GM21825 (cell line): ENCODE data around the gene JAML.
A peak's percentile ranks its signal among the peaks of the same experiment; 100 is the strongest.

Experiments
- ATAC-seq: cut with Tn5 transposase; IDR thresholded peaks from one replicate; pipeline ENCODE4 v1.9.1; 2021; ENCODE audit warnings: mild to moderate bottlenecking, moderate library complexity; ENCODE audit not compliant: unreplicated experiment

JAML gene

GRCh38 chr11:118217575-118217974 lies 7.2 kb downstream of the JAML start:
- no peak for ATAC-seq

- ATAC-seq: peak; percentile 58
These were observed 8.0 kb downstream of the JAML start for GRCh38 chr11:118216621-118217481.

GRCh38 chr11:118215765-118216164 lies 9.0 kb downstream of the JAML start:
- ATAC-seq: no peak

GRCh38 chr11:118215262-118215661 lies 9.5 kb downstream of the JAML start:
- ATAC-seq: no peak

GRCh38 chr11:118214210-118214914 lies 10.4 kb downstream of the JAML start:
- no peak for ATAC-seq

GRCh38 chr11:118213781-118214180 lies 11.0 kb downstream of the JAML start:
- no peak for ATAC-seq

GRCh38 chr11:118213201-118213600 lies 11.6 kb downstream of the JAML start:
- ATAC-seq: no peak

- ATAC-seq: no peak
These were observed 12.0 kb downstream of the JAML start for GRCh38 chr11:118212781-118213191.

GRCh38 chr11:118212131-118212725 lies 12.6 kb downstream of the JAML start:
- ATAC-seq: no peak

- ATAC-seq: no peak
These were observed 13.8 kb downstream of the JAML start for GRCh38 chr11:118211006-118211405.

- ATAC-seq: no peak
These were observed 14.5 kb downstream of the JAML start for GRCh38 chr11:118210323-118210722.

- no peak for ATAC-seq
These were observed 15.8 kb downstream of the JAML start for GRCh38 chr11:118209033-118209432.

- ATAC-seq: no peak
These were observed 17.7 kb downstream of the JAML start for GRCh38 chr11:118207079-118207478.

GRCh38 chr11:118206391-118207031 lies 18.3 kb downstream of the JAML start:
- no peak for ATAC-seq

GRCh38 chr11:118205606-118206378 lies 19.0 kb downstream of the JAML start:
- no peak for ATAC-seq

GRCh38 chr11:118202599-118203422 lies 22.0 kb downstream of the JAML start:
- no peak for ATAC-seq

GRCh38 chr11:118201966-118202365 lies 22.8 kb downstream of the JAML start:
- ATAC-seq: no peak

- ATAC-seq: no peak
These were observed 23.7 kb downstream of the JAML start for GRCh38 chr11:118200901-118201680.

GRCh38 chr11:118200497-118200896 lies 24.3 kb downstream of the JAML start:
- no peak for ATAC-seq
